HepG2 (cell line): ENCODE data around the gene PLA2G4A.

Source experiments
- ARHGAP35 ChIP-seq: sonication (generic); formaldehyde crosslinking; IDR thresholded peaks from 2 replicates; pipeline ENCODE4 v1.9.0; 2022; ENCODE audit warnings: mild to moderate bottlenecking, inconsistent platforms, moderate library complexity, missing genetic modification reagents, borderline replicate concordance
- CTCF ChIP-seq: sonication (generic); formaldehyde crosslinking; IDR thresholded peaks from 2 replicates; pipeline ENCODE4 v1.5.0; 2020; ENCODE audit warnings: mild to moderate bottlenecking, missing genetic modification reagents, moderate library complexity
- DPF2 ChIP-seq: sonication (generic); formaldehyde crosslinking; IDR thresholded peaks from 2 replicates; pipeline ENCODE4 v1.4.0; 2020; ENCODE audit warnings: mild to moderate bottlenecking, low read depth, missing genetic modification reagents, borderline replicate concordance
- FOSL1 ChIP-seq: sonication (generic); formaldehyde crosslinking; IDR thresholded peaks from 2 replicates; pipeline ENCODE4 v1.9.0; 2021; ENCODE audit warnings: missing genetic modification reagents, borderline replicate concordance
- FOXO4 ChIP-seq: sonication (generic); formaldehyde crosslinking; conservative IDR thresholded peaks from 2 replicates; pipeline ENCODE4 v1.8.1; 2023; ENCODE audit warnings: missing genetic modification reagents
- POLR2A ChIP-seq, 2 experiments: IDR thresholded peaks; 2 replicates each; pipeline ENCODE4 v1.6.1; 2011; ENCODE audit warnings: low read depth in 2 of 2, low read length in 2 of 2, mild to moderate bottlenecking in 1 of 2, moderate library complexity in 1 of 2; ENCODE audit not compliant: insufficient read depth in 1 of 2
- TFE3 ChIP-seq: IDR thresholded peaks from 2 replicates; pipeline ENCODE4 v1.6.1; 2016
- ZNF460 ChIP-seq: sonication (generic); formaldehyde crosslinking; IDR thresholded peaks from 2 replicates; pipeline ENCODE4 v1.5.1; 2020; ENCODE audit warnings: missing genetic modification reagents, mild to moderate bottlenecking, borderline replicate concordance

GRCh38 chr1:187027253-187027652, 198.5 kb downstream of the PLA2G4A start:
- TF ChIP-seq CTCF (CRISPR knock-in tag) (no peak), TFE3 (CRISPR knock-in tag) (no peak), FOXO4 (no peak), ZNF460 (CRISPR knock-in tag) (no peak), POLR2A (IDR thresholded peaks at IDR 0.05; ENCODE audit: insufficient read depth in 1 of 2, low read depth in 2 of 2, low read length in 2 of 2) (no peak), FOSL1 (no peak), ARHGAP35 (CRISPR knock-in tag) (no peak), DPF2 (no peak)
